OCI-LY3 (cell line): Measurements from ENCODE around the gene ENDOD1.

Experiments
- H2AFZ ChIP-seq: fragments of 200-600, 300-600 bp; shearing (Covaris generic); 2 replicates; pipeline ENCODE4 v1.6.0; 2014; ENCODE audit warnings: antibody characterized with exemption, low read depth, low read length
- H3K27ac ChIP-seq: fragments of 200-600, 300-600 bp; sonication (generic); 2 replicates; pipeline ENCODE4 v1.5.1; 2014; ENCODE audit warnings: mild to moderate bottlenecking, low read length, moderate library complexity, mixed read lengths
- H3K27me3 ChIP-seq: fragments of 200-600, 300-600 bp; sonication (generic); 2 replicates; pipeline ENCODE4 v1.6.1; 2014; ENCODE audit warnings: low read depth, low read length, mixed read lengths
- H3K36me3 ChIP-seq: fragments of 200-600, 300-600 bp; sonication (generic); replicated peaks from 2 replicates; pipeline ENCODE3; 2014; ENCODE audit warnings: low read depth, low read length, mixed read lengths
- H3K4me1 ChIP-seq: fragments of 300-600, 200-600 bp; sonication (generic); 2 replicates; pipeline ENCODE4 v1.6.1; 2014; ENCODE audit warnings: low read length, mixed read lengths
- H3K4me2 ChIP-seq: fragments of 200-600, 300-600 bp; sonication (generic); 2 replicates; pipeline ENCODE4 v1.6.1; 2014; ENCODE audit warnings: low read length, mixed read lengths
- H3K4me3 ChIP-seq: fragments of 300-600, 200-600 bp; sonication (generic); 2 replicates; pipeline ENCODE4 v1.5.1; 2014; ENCODE audit warnings: antibody characterized with exemption, mild to moderate bottlenecking, low read length, moderate library complexity
- H3K79me2 ChIP-seq: fragments of 300-600, 200-600 bp; shearing (Covaris generic); 2 replicates; pipeline ENCODE4 v1.6.1; 2014; ENCODE audit warnings: mild to moderate bottlenecking, low read length, mixed read lengths
- H3K9ac ChIP-seq: fragments of 300-600, 200-600 bp; shearing (Covaris generic); 2 replicates; pipeline ENCODE4 v1.6.0; 2014; ENCODE audit warnings: mild to moderate bottlenecking, low read length, moderate library complexity
- H3K9me3 ChIP-seq: fragments of 200-600, 300-600 bp; shearing (Covaris generic); 2 replicates; pipeline ENCODE4 v1.6.1; 2014; ENCODE audit warnings: low read length, mixed read lengths; ENCODE audit not compliant: insufficient read depth
- H4K20me1 ChIP-seq: fragments of 200-600, 300-600 bp; sonication (generic); 2 replicates; pipeline ENCODE4 v1.6.1; 2016; ENCODE audit warnings: low read length, mixed read lengths; ENCODE audit not compliant: insufficient read depth
- CTCF ChIP-seq: fragments of 200-600, 300-600 bp; sonication (generic); IDR thresholded peaks from 2 replicates; pipeline ENCODE4 v1.5.1; 2014; ENCODE audit warnings: antibody characterized with exemption, low read length, low read depth
- EZH2phosphoT487 ChIP-seq: fragments of 200-600 bp; shearing (Covaris generic); IDR thresholded peaks from 2 replicates; pipeline ENCODE4 v1.6.1; 2018; ENCODE audit warnings: antibody characterized with exemption, mixed run types, low read depth

The ENDOD1 gene

DNA sequence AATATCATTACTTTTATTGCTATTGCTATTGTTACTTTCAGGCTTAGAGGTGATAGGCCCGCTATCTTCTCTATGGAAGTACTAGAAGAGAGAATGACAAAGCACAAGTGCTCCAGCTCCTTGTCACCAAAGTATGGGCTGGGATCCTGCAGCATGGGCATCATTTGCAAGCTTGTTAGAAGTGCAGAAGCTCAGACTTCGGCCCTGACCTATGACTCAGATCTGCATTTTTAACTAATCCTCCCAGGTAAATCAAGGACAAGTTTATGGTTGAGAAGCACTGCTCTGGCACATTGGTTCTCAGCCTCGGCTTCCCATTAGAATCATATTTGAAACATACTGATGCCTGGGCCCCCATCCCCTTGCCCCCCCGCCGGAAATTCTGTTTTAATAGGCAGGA lies 8.6 kb upstream of the ENDOD1 start:
- Histone ChIP-seq H3K36me3 (no peaks in the 10 kb centered on the region), H3K27me3 (no peaks in the 10 kb centered on the region), H3K4me1 (peaks cover 8% of the 10 kb centered on the region), H3K79me2 (no peaks in the 10 kb centered on the region), H3K9me3 (no peaks in the 10 kb centered on the region), H4K20me1 (no peaks in the 10 kb centered on the region), H3K4me3 (no peak overlapping the region), H2AFZ (no peak overlapping the region), H3K27ac (no peak overlapping the region), H3K9ac (no peak overlapping the region), H3K4me2 (no peak overlapping the region)
- TF ChIP-seq CTCF (no peak), EZH2phosphoT487 (no peak)

DNA sequence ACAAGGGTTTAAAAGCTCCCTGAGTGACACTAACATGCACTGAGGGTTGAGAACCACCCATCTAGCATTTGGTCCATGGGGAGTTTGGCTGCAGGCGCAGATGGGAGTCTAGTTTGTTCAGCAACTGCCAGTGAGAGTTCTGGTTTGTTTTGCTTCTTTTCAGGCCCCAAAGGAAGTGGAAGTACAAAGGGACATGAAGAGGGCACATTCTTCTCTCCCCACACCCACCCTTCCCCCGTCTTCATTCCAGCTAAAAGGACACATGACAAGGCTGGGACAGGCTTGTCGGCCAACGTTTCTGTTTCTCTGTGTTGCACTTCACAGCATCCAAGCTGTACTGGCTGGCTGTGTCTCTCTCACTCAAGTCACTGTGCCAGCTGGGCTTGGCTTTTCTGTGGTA lies 8.2 kb upstream of the ENDOD1 start:
- Histone ChIP-seq H4K20me1 (no peaks in the 10 kb centered on the region), H3K4me1 (peaks cover 6% of the 10 kb centered on the region), H3K9ac (no peak overlapping the region), H3K27ac (no peak overlapping the region), H2AFZ (no peak overlapping the region), H3K27me3 (no peaks in the 10 kb centered on the region), H3K36me3 (no peaks in the 10 kb centered on the region), H3K9me3 (no peaks in the 10 kb centered on the region), H3K4me2 (no peak overlapping the region), H3K4me3 (no peak overlapping the region), H3K79me2 (no peaks in the 10 kb centered on the region)
- TF ChIP-seq CTCF (no peak), EZH2phosphoT487 (no peak)

GRCh38 chr11:95082576-95083001 lies 7.1 kb upstream of the ENDOD1 start:
- Histone ChIP-seq H3K9me3 (no peaks in the 10 kb centered on the region), H3K9ac (no peak overlapping the region), H3K4me2 (no peak overlapping the region), H3K4me3 (no peak overlapping the region), H2AFZ (no peak overlapping the region), H3K36me3 (no peaks in the 10 kb centered on the region), H3K27me3 (no peaks in the 10 kb centered on the region), H4K20me1 (no peaks in the 10 kb centered on the region), H3K79me2 (no peaks in the 10 kb centered on the region), H3K4me1 (no peaks in the 10 kb centered on the region), H3K27ac (no peak overlapping the region)
- TF ChIP-seq CTCF (no peak), EZH2phosphoT487 (no peak)

- Histone ChIP-seq H3K27me3 (no peaks in the 10 kb centered on the region), H3K9ac (no peak overlapping the region), H3K4me2 (no peak overlapping the region)
Observed at GRCh38 chr11:95084509-95084908, 5.1 kb upstream of the ENDOD1 start.

More at GRCh38 chr11:95084509-95084908, 5.1 kb upstream of the ENDOD1 start:
- peaks cover 6% of the 10 kb centered on the region for H3K4me1 ChIP-seq
- no peaks in the 10 kb centered on the region for H3K79me2 ChIP-seq
- no peaks in the 10 kb centered on the region for H4K20me1 ChIP-seq
- no peaks in the 10 kb centered on the region for H3K9me3 ChIP-seq
- no peak overlapping the region for H3K4me3 ChIP-seq
- no peak overlapping the region for H3K27ac ChIP-seq
- TF ChIP-seq EZH2phosphoT487 (no peak), CTCF (no peak)
- no peak overlapping the region for H2AFZ ChIP-seq
- H3K36me3 ChIP-seq = no peaks in the 10 kb centered on the region
